PC-3 (cell line): ENCODE results near the gene TGIF2. TPM values are rescaled to one million over a fixed set of nuclear protein-coding genes. Genes with fewer than 3 reads are reported as not detected.

Source experiments
- ATAC-seq: fragments of 200-7000 bp; cut with Tn5 transposase; 2 replicates; pipeline ENCODE4 v1.9.1; 2020; ENCODE audit warnings: mild to moderate bottlenecking, moderate library complexity
- BruUV-seq: library from RNA; stranded (reverse); fragments of 400-500 nt; replicated peaks from 2 replicates; lab custom pipeline; 2021; lab: Mats Ljungman, UMichigan
- CTCF ChIA-PET: fragments of 300-600 bp; sonication (Branson Sonifier 250); formaldehyde crosslinking; loops from one replicate; lab custom pipeline; 2022; ENCODE audit warnings: antibody characterized with exemption; lab: Charles Lee
- POLR2A ChIA-PET: fragments of 300-600 bp; sonication (Branson Sonifier 250); formaldehyde crosslinking; loops from one replicate; lab custom pipeline; 2022; ENCODE audit warnings: antibody characterized with exemption; ENCODE audit not compliant: unreplicated experiment; lab: Charles Lee
- DNase-seq: peaks from one replicate; pipeline ENCODE4 v3.0.0-alpha.2; 2015
- H2AFZ ChIP-seq: fragments of 300-600 bp; sonication (generic); 2 replicates; pipeline ENCODE4 v1.6.0; 2016; ENCODE audit warnings: antibody characterized with exemption, low read length
- H3F3A ChIP-seq: fragments of 300-600 bp; sonication (generic); one replicate; pipeline ENCODE4 v1.6.0; 2017; ENCODE audit warnings: antibody characterized with exemption, low read length, control low read depth, mild to moderate bottlenecking; ENCODE audit not compliant: unreplicated experiment
- H3K27ac ChIP-seq: fragments of 300-600 bp; sonication (generic); 2 replicates; pipeline ENCODE4 v1.5.1; 2016; ENCODE audit warnings: mild to moderate bottlenecking, low read length
- H3K27me3 ChIP-seq: fragments of 300-600 bp; sonication (generic); 2 replicates; pipeline ENCODE4 v1.6.1; 2016; ENCODE audit warnings: low read length, mixed read lengths
- H3K36me3 ChIP-seq: fragments of 300-600 bp; sonication (generic); 2 replicates; pipeline ENCODE4 v1.6.1; 2016; ENCODE audit warnings: low read depth, mixed run types, low read length, mixed read lengths
- H3K4me1 ChIP-seq: fragments of 300-600 bp; sonication (generic); 2 replicates; pipeline ENCODE4 v1.5.1; 2016; ENCODE audit warnings: low read length; ENCODE audit not compliant: insufficient read depth
- H3K4me2 ChIP-seq: fragments of 300-600 bp; sonication (generic); 2 replicates; pipeline ENCODE4 v1.6.0; 2016; ENCODE audit warnings: low read length
- H3K4me3 ChIP-seq: fragments of 300-600 bp; sonication (generic); 2 replicates; pipeline ENCODE4 v1.5.1; 2016; ENCODE audit warnings: mild to moderate bottlenecking, low read length, mixed read lengths
- H3K79me2 ChIP-seq: fragments of 300-600 bp; sonication (generic); 2 replicates; pipeline ENCODE4 v1.6.1; 2017; ENCODE audit warnings: low read length, mixed read lengths
- H3K9ac ChIP-seq: fragments of 300-600 bp; sonication (generic); 2 replicates; pipeline ENCODE4 v1.6.0; 2016; ENCODE audit warnings: mild to moderate bottlenecking, low read length
- H3K9me2 ChIP-seq: fragments of 300-600 bp; sonication (generic); replicated peaks from 2 replicates; pipeline ENCODE4 v1.6.1; 2016; ENCODE audit warnings: mixed run types, low read length, mixed read lengths
- H3K9me3 ChIP-seq: fragments of 300-600 bp; sonication (generic); 2 replicates; pipeline ENCODE4 v1.6.1; 2016; ENCODE audit warnings: low read length, mixed read lengths
- H4K20me1 ChIP-seq: fragments of 300-600 bp; sonication (generic); 2 replicates; pipeline ENCODE4 v1.6.1; 2016; ENCODE audit warnings: low read length, mixed read lengths
- CTCF ChIP-seq: fragments of 300-600 bp; sonication (generic); conservative IDR thresholded peaks from 2 replicates; pipeline ENCODE4 v1.5.1; 2017; ENCODE audit warnings: antibody characterized with exemption, low read depth, mild to moderate bottlenecking, low read length
- EZH2 ChIP-seq: fragments of 300-600 bp; sonication (generic); IDR thresholded peaks from one replicate; pipeline ENCODE4 v1.6.1; 2017; ENCODE audit warnings: antibody characterized with exemption, mild to moderate bottlenecking, low read length; ENCODE audit not compliant: unreplicated experiment
- EZH2phosphoT487 ChIP-seq: fragments of 300-600 bp; sonication (generic); IDR thresholded peaks from 2 replicates; pipeline ENCODE4 v1.6.1; 2018; ENCODE audit warnings: mild to moderate bottlenecking, antibody characterized with exemption, low read length, borderline replicate concordance
- intact Hi-C: fragments of 100-400 bp; cut with micrococcal nuclease; formaldehyde crosslinking; loops from 2 replicates; pipeline ENCODE4 v1.9.0; 2023
- total RNA-seq: library from RNA; depleted of rRNA; stranded (reverse); fragments of >200 nt; gene quantifications from 2 replicates; pipeline ENCODE4 v1.2.3, GENCODE V29; 2014

The TGIF2 gene
- total RNA-seq, 1 experiment from 2014 or later = 15.2 TPM

GRCh38 chr20:36578356-36579041 is 5.1 kb downstream of the TGIF2 start:
- peaks cover 32% of the 10 kb centered on the region for H3K79me2 ChIP-seq
- no peak for DNase-seq
- H3F3A ChIP-seq = no peaks in the 10 kb centered on the region
- H3K4me1 ChIP-seq = peaks cover 17% of the 10 kb centered on the region
- TF ChIP-seq EZH2 (no peak), CTCF (no peak), EZH2phosphoT487 (no peak)
- H2AFZ ChIP-seq = no peak overlapping the region
- H3K4me3 ChIP-seq = no peak overlapping the region
- no peaks in the 10 kb centered on the region for H3K27me3 ChIP-seq
- POLR2A ChIA-PET = no interaction called here
- H3K9ac ChIP-seq = no peak overlapping the region
- no peak overlapping the region for H3K4me2 ChIP-seq
- no peak overlapping the region for H3K27ac ChIP-seq
- no peak for ATAC-seq
- no TSS peak for BruUV-seq
- intact Hi-C loops = no loop called here
- peaks cover 12% of the 10 kb centered on the region; the same call in 1 of the 2 replicates for H3K36me3 ChIP-seq
- no peaks in the 10 kb centered on the region for H3K9me3 ChIP-seq
- H4K20me1 ChIP-seq = no peaks in the 10 kb centered on the region
- no peaks in the 10 kb centered on the region for H3K9me2 ChIP-seq
- CTCF ChIA-PET = no interaction called here

- H3F3A ChIP-seq = no peaks in the 10 kb centered on the region
- ChIA-PET POLR2A (no interaction called here), CTCF (no interaction called here)
- no peaks in the 10 kb centered on the region for H3K9me3 ChIP-seq
- no peak overlapping the region for H3K4me3 ChIP-seq
- TF ChIP-seq EZH2 (no peak), CTCF (no peak), EZH2phosphoT487 (no peak)
- ATAC-seq (no peak), DNase-seq (no peak)
- H3K4me2 ChIP-seq = no peak overlapping the region
- peaks cover 12% of the 10 kb centered on the region; the same call in 1 of the 2 replicates for H3K36me3 ChIP-seq
- no TSS peak for BruUV-seq
- H3K4me1 ChIP-seq = peaks cover 19% of the 10 kb centered on the region
- H3K79me2 ChIP-seq = peaks cover 25% of the 10 kb centered on the region
- no peaks in the 10 kb centered on the region for H3K9me2 ChIP-seq
- intact Hi-C loops = no loop called here
- no peak overlapping the region for H3K27ac ChIP-seq
- no peaks in the 10 kb centered on the region for H3K27me3 ChIP-seq
- H2AFZ ChIP-seq = no peak overlapping the region
- H4K20me1 ChIP-seq = no peaks in the 10 kb centered on the region
- no peak overlapping the region for H3K9ac ChIP-seq
These were observed 6.7 kb downstream of the TGIF2 start for GRCh38 chr20:36579996-36580545.

- Histone ChIP-seq H3K9me2 (no peaks in the 10 kb centered on the region), H3K4me1 (peaks cover 15% of the 10 kb centered on the region), H3K4me2 (no peak overlapping the region), H3K27me3 (no peaks in the 10 kb centered on the region), H3K4me3 (no peak overlapping the region), H3K79me2 (peaks cover 6% of the 10 kb centered on the region), H4K20me1 (no peaks in the 10 kb centered on the region), H2AFZ (no peak overlapping the region), H3K9me3 (no peaks in the 10 kb centered on the region), H3K36me3 (peaks cover 12% of the 10 kb centered on the region; the same call in 1 of the 2 replicates), H3K9ac (no peak overlapping the region), H3K27ac (no peak overlapping the region), H3F3A (no peaks in the 10 kb centered on the region)
- BruUV-seq = no TSS peak
- ATAC-seq (no peak), DNase-seq (no peak)
- POLR2A ChIA-PET = interaction anchor here (0.6 kb wide), 1 partner anchor 26 kb away, joined by 4 read pairs; no protein-coding TSS in a partner anchor
- CTCF ChIA-PET = no interaction called here
- intact Hi-C loops = no loop called here
- TF ChIP-seq EZH2 (no peak), CTCF (no peak), EZH2phosphoT487 (no peak)
These were observed 8.9 kb downstream of the TGIF2 start for GRCh38 chr20:36582322-36582721.
